ENCODE data around the gene NPR1.

NPR1 gene

GRCh38 chr1:153679337-153680119, 1.0 kb downstream of the NPR1 start:
- no peak for DNase-seq
- peak overlapping the region; percentile 52 for H3K4me3 ChIP-seq (ENCODE audit: low read length)

GRCh38 chr1:153680120-153680403, 1.6 kb downstream of the NPR1 start:
- no peaks in the 10 kb centered on the region for H3K79me2 ChIP-seq (ENCODE audit: low read length)
- peaks cover 62% of the 10 kb centered on the region for H3K27me3 ChIP-seq (replicated peaks; ENCODE audit: insufficient read depth, low read length)
- H3K4me3 ChIP-seq (ENCODE audit: low read length): no peak overlapping the region; the same call in 1 of the 2 replicates
- H3K27ac ChIP-seq (ENCODE audit: low read length): no peak overlapping the region
- H4K20me1 ChIP-seq (ENCODE audit: insufficient read depth, low read length): no peaks in the 10 kb centered on the region
- no peaks in the 10 kb centered on the region for H3F3A ChIP-seq (ENCODE audit: insufficient read depth, low read length)
- H3K36me3 ChIP-seq (replicated peaks; ENCODE audit: insufficient read depth, low read length): no peaks in the 10 kb centered on the region
- no peaks in the 10 kb centered on the region for H3K9me3 ChIP-seq (replicated peaks; ENCODE audit: insufficient read depth, low read length)
- DNase-seq: no peak
- no peak overlapping the region for H3K9ac ChIP-seq (ENCODE audit: low read length)
- no peak overlapping the region for H2AFZ ChIP-seq (ENCODE audit: low read length)
- H3K4me2 ChIP-seq (ENCODE audit: low read depth, low read length): peak overlapping the region; percentile 97; the same call in 1 of the 2 replicates
- H3K4me1 ChIP-seq (ENCODE audit: low read length): peaks cover 10% of the 10 kb centered on the region
- TF ChIP-seq EZH2phosphoT487 (IDR thresholded peaks at IDR 0.05; ENCODE audit: low read length): no peak
- no peak for TF ChIP-seq CTCF (IDR thresholded peaks at IDR 0.05; ENCODE audit: low read length)
- TF ChIP-seq EZH2 (optimal IDR thresholded peaks at IDR 0.05; ENCODE audit: low read depth, low read length): no peak
- H3K9me2 ChIP-seq (replicated peaks; ENCODE audit: insufficient read depth, low read length): no peaks in the 10 kb centered on the region

More at GRCh38 chr1:153679337-153680119, 1.0 kb downstream of the NPR1 start:
- Histone ChIP-seq H3K9me2 (replicated peaks; ENCODE audit: insufficient read depth, low read length) (no peaks in the 10 kb centered on the region), H3K79me2 (ENCODE audit: low read length) (no peaks in the 10 kb centered on the region), H3K9me3 (replicated peaks; ENCODE audit: insufficient read depth, low read length) (no peaks in the 10 kb centered on the region), H3K36me3 (replicated peaks; ENCODE audit: insufficient read depth, low read length) (no peaks in the 10 kb centered on the region), H3K27ac (ENCODE audit: low read length) (no peak overlapping the region), H3F3A (ENCODE audit: insufficient read depth, low read length) (no peaks in the 10 kb centered on the region), H3K4me2 (ENCODE audit: low read depth, low read length) (peak overlapping the region; percentile 97), H3K9ac (ENCODE audit: low read length) (no peak overlapping the region), H3K4me1 (ENCODE audit: low read length) (peaks cover 10% of the 10 kb centered on the region), H2AFZ (ENCODE audit: low read length) (peak overlapping the region; percentile 58), H3K27me3 (replicated peaks; ENCODE audit: insufficient read depth, low read length) (peaks cover 57% of the 10 kb centered on the region), H4K20me1 (ENCODE audit: insufficient read depth, low read length) (no peaks in the 10 kb centered on the region)
- no peak; the same call in 1 of the 2 replicates for TF ChIP-seq CTCF (IDR thresholded peaks at IDR 0.05; ENCODE audit: low read length)
- TF ChIP-seq EZH2phosphoT487 (IDR thresholded peaks at IDR 0.05; ENCODE audit: low read length): peak; percentile 91; the same call in 1 of the 2 replicates
- peak; percentile 32 for TF ChIP-seq EZH2 (optimal IDR thresholded peaks at IDR 0.05; ENCODE audit: low read depth, low read length)

GRCh38 chr1:153682730-153683129, 4.2 kb downstream of the NPR1 start:
- H3K4me1 ChIP-seq (ENCODE audit: low read length): peaks cover 10% of the 10 kb centered on the region
- no peaks in the 10 kb centered on the region for H3K79me2 ChIP-seq (ENCODE audit: low read length)
- H3K27ac ChIP-seq (ENCODE audit: low read length): no peak overlapping the region
- no peak overlapping the region for H3K4me2 ChIP-seq (ENCODE audit: low read depth, low read length)
- no peak overlapping the region for H2AFZ ChIP-seq (ENCODE audit: low read length)
- no peaks in the 10 kb centered on the region for H3F3A ChIP-seq (ENCODE audit: insufficient read depth, low read length)
- no peaks in the 10 kb centered on the region for H4K20me1 ChIP-seq (ENCODE audit: insufficient read depth, low read length)
- no peaks in the 10 kb centered on the region for H3K9me3 ChIP-seq (replicated peaks; ENCODE audit: insufficient read depth, low read length)
- DNase-seq: no peak
- H3K27me3 ChIP-seq (replicated peaks; ENCODE audit: insufficient read depth, low read length): peaks cover 69% of the 10 kb centered on the region
- H3K9me2 ChIP-seq (replicated peaks; ENCODE audit: insufficient read depth, low read length): no peaks in the 10 kb centered on the region
- no peak overlapping the region for H3K4me3 ChIP-seq (ENCODE audit: low read length)
- TF ChIP-seq EZH2 (optimal IDR thresholded peaks at IDR 0.05; ENCODE audit: low read depth, low read length) (no peak), EZH2phosphoT487 (IDR thresholded peaks at IDR 0.05; ENCODE audit: low read length) (no peak), CTCF (IDR thresholded peaks at IDR 0.05; ENCODE audit: low read length) (no peak)
- no peak overlapping the region for H3K9ac ChIP-seq (ENCODE audit: low read length)
- H3K36me3 ChIP-seq (replicated peaks; ENCODE audit: insufficient read depth, low read length): no peaks in the 10 kb centered on the region

Data from MM.1S (cell line).